ENCODE measurements around the gene CDK3.

GRCh38 chr17:76026714-76027158, 26.1 kb downstream of the CDK3 start:
- TF ChIP-seq CTCF (conservative IDR thresholded peaks at IDR 0.05; ENCODE audit: low read depth, low read length), result no peak
- TF ChIP-seq MAZ (IDR thresholded peaks at IDR 0.05; ENCODE audit: borderline replicate concordance, low read depth, low read length), result no peak
- TF ChIP-seq MXI1 (IDR thresholded peaks at IDR 0.05; ENCODE audit: borderline replicate concordance, low read depth, low read length), result no peak
- TF ChIP-seq CHD1 (IDR thresholded peaks at IDR 0.05; ENCODE audit: low read depth, low read length), result no peak

Measured in IMR-90 (cell line).